Urinary bladder (tissue), 4 donors: ENCODE measurements around the gene ZNF333. TPM values are rescaled to one million over a fixed set of nuclear protein-coding genes. Genes with fewer than 3 reads are reported as not detected.
"Not testable (repeated sequence)": the region's sequence is repeated elsewhere in the genome, so short reads cannot be mapped to it uniquely, and the experiment has no call there.

Source experiments
- DNase-seq: peaks from one replicate; pipeline ENCODE4 v3.0.0-alpha.2; 2015; ENCODE audit errors: extremely low spot score
- H3K27ac ChIP-seq: one replicate; pipeline ENCODE4 v1.5.1; 2013; ENCODE audit warnings: low read depth, mild to moderate bottlenecking, moderate library complexity
- H3K36me3 ChIP-seq: one replicate; pipeline ENCODE4 v1.6.1; 2013; ENCODE audit warnings: mild to moderate bottlenecking, moderate library complexity; ENCODE audit not compliant: insufficient read depth
- H3K4me1 ChIP-seq: one replicate; pipeline ENCODE4 v1.6.1; 2013; ENCODE audit warnings: mild to moderate bottlenecking, moderate library complexity; ENCODE audit not compliant: insufficient read depth
- H3K4me3 ChIP-seq: one replicate; pipeline ENCODE4 v1.5.1; 2013; ENCODE audit warnings: low read depth, low read length
- WGBS: extraction: QIAGEN DNeasy Blood & Tissue Kit; methylation state at CpG from one replicate; pipeline ENCODE4 v1.1.7; 2013; 5-methylcytosine and 5-hydroxymethylcytosine counted together
- polyA plus RNA-seq: library from polyadenylated mRNA; stranded (reverse); fragments of 200-250 nt; gene quantifications from one replicate; pipeline ENCODE4 v1.2.3, GENCODE V29; 2013
- total RNA-seq: library from RNA; depleted of rRNA; stranded (reverse); fragments of >200 nt; gene quantifications from one replicate; pipeline ENCODE4 v1.2.3, GENCODE V29; 2014
- donor health status: healthy with polysubstance abuse.
- donor health status: healthy.

ZNF333 gene
- total and polyA plus RNA-seq, 2 donors, result 16.2 to 32.5 TPM

GRCh38 chr19:14765841-14766240 is 76.0 kb downstream of the ZNF333 start:
- H3K27ac ChIP-seq, DNase-seq, H3K36me3 ChIP-seq, H3K4me3 ChIP-seq, H3K4me1 ChIP-seq: not testable (repeated sequence)
- 79% methylated on average over 15 of the region's 15 CpGs for WGBS

DNA sequence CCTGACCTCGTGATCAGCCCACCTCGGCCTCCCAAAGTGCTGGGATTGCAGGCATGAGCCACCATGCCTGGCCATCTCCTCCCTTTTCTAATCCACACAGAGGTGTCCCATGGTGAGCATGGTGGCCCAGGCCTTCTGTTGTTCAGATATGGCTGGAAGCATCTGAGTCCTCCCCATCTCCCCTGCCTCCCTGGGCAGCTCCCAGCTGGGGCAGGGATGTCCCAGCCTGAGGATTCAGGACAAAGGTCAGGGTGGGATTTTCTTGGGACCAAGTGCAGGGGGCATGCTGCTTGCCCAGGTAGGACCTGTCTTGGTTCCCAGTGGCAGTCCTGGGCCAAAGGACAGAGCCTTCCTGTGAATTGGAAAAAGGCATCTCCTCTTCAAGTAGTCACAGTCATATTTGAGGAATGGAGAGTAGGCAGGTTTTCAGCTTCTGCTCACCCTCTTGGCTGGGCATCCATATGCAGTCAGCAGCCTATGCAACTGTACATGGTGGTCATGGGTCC is 77.7 kb downstream of the ZNF333 start:
- DNase-seq, result no peak
- WGBS, result 78% methylated on average over 2 of the region's 2 CpGs
- Histone ChIP-seq H3K36me3 (no peaks in the 10 kb centered on the region), H3K27ac (no peak overlapping the region), H3K4me1 (no peaks in the 10 kb centered on the region), H3K4me3 (no peak overlapping the region)

DNA sequence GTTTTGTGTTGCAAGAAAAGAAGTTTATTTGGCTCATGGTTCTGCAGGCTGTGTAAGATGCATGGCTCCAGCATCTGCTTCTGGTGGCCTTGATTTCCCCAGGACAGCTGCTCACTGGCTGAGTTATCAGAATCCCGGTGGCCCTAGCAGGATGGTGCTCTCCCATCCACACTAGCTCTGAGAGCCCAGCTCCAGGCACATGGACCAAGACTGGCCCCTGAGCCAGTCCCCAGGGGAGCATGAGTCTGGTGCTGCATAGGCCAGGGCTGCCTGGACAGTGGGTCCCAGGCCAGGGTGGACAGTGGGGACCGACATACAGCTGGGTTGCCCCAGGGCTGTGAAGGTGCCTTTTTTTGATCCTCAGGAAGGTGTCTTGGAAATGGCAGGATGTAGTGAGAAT is 78.2 kb downstream of the ZNF333 start:
- WGBS, result 84% methylated on average over 2 of the region's 2 CpGs
- Histone ChIP-seq H3K4me1 (no peaks in the 10 kb centered on the region), H3K4me3 (no peak overlapping the region), H3K36me3 (no peaks in the 10 kb centered on the region), H3K27ac (no peak overlapping the region)
- DNase-seq, result no peak

- 87% methylated on average over 5 of the region's 5 CpGs for WGBS
- H3K27ac ChIP-seq, result no peak overlapping the region
- no peak for DNase-seq
- H3K4me3 ChIP-seq, result no peak overlapping the region
- no peaks in the 10 kb centered on the region for H3K4me1 ChIP-seq
- H3K36me3 ChIP-seq, result no peaks in the 10 kb centered on the region
Observed at GRCh38 chr19:14769201-14769600, 79.4 kb downstream of the ZNF333 start.

DNA sequence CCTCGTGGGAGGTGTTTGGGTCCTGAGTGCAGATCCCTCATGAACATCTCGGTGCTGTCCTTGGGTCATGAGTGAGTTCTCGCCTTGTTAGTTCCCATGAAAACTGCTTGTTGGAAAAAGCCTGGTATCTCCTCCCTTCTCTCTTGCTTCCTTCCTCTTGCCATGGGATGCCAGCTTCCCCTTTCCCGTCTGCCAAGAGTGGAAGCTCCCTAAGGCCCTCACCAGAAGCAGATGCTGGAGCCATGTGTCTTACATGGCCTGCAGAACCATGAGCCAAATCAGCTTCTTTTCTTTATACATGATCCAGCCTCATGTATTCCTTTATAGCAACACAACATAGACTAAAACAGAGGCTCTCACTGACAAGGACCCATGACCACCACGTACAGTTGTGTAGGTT is 80.3 kb downstream of the ZNF333 start:
- no peak overlapping the region for H3K27ac ChIP-seq
- no peaks in the 10 kb centered on the region for H3K36me3 ChIP-seq
- DNase-seq, result no peak
- no peaks in the 10 kb centered on the region for H3K4me1 ChIP-seq
- H3K4me3 ChIP-seq, result no peak overlapping the region
- WGBS, result 81% methylated on average over 5 of the region's 5 CpGs

DNA sequence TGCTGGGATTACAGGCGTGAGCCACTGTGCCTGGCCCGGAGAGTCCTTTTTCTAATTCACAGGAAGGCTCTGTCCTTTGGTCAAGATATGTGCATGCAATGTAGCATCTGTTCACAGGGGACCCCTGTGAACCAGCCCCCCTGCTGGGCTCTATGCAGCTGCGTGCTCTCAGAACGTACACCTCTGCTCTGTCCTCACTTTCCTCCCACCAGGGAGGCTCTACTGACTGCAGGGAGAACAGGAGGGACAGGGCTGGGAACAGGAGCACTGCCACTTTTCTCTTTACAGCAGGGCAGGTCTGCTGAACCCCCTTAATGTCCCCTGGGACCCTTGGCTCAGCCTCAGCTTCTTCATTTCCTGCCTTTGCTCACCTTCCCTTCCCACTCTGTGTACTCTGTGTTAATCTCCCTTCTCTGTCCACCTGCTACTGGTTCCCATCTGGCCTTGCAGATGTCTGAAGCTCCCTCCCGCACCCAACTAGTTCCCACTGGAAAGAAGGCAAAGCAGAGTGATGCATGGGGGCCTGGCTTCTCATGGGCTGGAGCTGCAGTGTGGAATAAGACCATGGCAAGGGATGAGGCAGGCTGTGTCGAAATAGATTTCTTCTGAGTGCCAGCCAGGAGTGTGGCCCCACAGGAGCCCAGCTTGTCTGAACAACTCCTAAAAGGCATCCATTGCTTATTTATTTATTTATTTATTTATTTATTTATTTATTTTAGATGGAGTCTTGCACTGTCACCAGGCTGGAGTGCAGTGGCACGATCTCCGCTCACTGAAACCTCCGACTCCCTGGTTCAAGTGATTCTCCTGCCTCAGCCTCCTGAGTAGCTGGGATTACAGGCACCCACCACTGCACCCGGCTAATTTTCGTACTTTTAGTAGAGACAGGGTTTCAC is 81.3 kb downstream of the ZNF333 start:
- DNase-seq, result no peak

DNA sequence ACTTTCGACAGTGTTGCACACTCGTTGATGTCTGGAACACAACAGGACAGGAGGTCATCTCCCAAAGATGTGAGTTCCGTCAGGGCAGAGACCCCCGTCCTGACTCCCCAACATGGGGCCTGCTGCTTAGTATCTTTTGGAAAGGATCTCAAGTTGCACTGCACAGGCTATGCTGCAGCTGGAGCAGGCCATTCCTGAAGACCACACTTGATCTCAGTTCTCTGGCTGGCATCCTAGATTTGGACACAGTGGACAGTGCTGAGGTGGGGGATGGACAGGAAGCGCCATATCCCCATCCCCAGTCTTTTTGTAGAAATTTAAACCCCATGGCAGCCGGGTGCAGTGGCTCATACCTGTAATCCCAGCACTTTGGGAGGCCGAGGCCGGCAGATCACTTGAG is 82.6 kb downstream of the ZNF333 start:
- 82% methylated on average over 8 of the region's 8 CpGs for WGBS
- no peaks in the 10 kb centered on the region for H3K4me1 ChIP-seq
- DNase-seq, result no peak

More for the DNA sequence above, 81.3 kb downstream of the ZNF333 start:
- WGBS, result 69% methylated on average over 11 of the region's 11 CpGs
- Histone ChIP-seq H3K27ac (no peak overlapping the region), H3K4me3 (no peak overlapping the region), H3K4me1 (no peaks in the 10 kb centered on the region), H3K36me3 (no peaks in the 10 kb centered on the region)

DNA sequence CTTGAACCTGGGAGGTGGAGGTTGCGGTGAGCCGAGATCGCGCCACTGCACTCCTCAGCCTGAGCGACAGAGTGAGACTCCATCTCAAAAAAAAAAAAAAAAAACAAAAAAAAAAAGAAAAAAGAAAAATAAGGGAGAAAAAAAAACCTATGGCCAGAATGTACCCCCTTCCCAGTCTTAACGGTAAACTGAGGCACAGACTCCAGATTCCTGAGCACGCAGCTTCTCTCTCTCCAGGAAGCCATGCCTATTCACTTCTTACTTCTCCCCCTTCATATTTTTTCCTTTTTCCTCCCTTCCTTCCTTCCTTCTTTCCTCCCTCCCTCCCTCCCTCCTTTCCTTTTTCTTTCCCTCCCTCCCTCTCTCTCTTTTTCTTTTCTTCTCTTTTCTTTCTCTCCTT is 83.1 kb downstream of the ZNF333 start:
- H3K36me3 ChIP-seq, result no peaks in the 10 kb centered on the region
- H3K4me3 ChIP-seq, result no peak overlapping the region
- 91% methylated on average over 7 of the region's 7 CpGs for WGBS
- H3K4me1 ChIP-seq, result no peaks in the 10 kb centered on the region
- no peak overlapping the region for H3K27ac ChIP-seq
- no peak for DNase-seq

More for the DNA sequence above, 82.6 kb downstream of the ZNF333 start:
- no peak overlapping the region for H3K4me3 ChIP-seq
- H3K27ac ChIP-seq, result no peak overlapping the region
- H3K36me3 ChIP-seq, result no peaks in the 10 kb centered on the region

GRCh38 chr19:14773722-14774121 is 83.9 kb downstream of the ZNF333 start:
- H3K27ac ChIP-seq, H3K4me3 ChIP-seq, DNase-seq, H3K4me1 ChIP-seq, H3K36me3 ChIP-seq: not testable (repeated sequence)
- WGBS, result 74% methylated on average over 9 of the region's 9 CpGs

DNA sequence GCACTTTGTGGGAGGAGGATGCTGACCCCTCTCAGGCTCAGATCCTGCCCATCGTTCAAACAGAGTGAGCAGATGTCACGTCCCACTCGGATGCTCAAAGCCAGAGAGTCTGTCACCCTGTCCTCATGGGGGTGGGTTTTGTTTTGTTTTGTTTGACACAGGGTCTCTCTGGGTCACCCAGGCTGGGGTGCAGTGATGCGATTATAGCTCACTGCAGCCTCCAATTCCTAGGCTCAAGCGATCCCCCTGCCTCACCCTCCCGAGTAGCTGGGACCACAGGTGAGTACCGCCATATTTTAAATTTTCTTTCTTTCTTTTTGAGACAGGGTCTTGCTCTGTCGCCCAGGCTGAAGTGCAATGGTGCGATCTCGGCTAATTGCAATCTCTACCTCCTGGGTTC is 84.5 kb downstream of the ZNF333 start:
- 74% methylated on average over 10 of the region's 10 CpGs for WGBS
- Histone ChIP-seq H3K4me1 (no peaks in the 10 kb centered on the region), H3K27ac (no peak overlapping the region), H3K4me3 (no peak overlapping the region), H3K36me3 (no peaks in the 10 kb centered on the region)
- DNase-seq, result no peak

DNA sequence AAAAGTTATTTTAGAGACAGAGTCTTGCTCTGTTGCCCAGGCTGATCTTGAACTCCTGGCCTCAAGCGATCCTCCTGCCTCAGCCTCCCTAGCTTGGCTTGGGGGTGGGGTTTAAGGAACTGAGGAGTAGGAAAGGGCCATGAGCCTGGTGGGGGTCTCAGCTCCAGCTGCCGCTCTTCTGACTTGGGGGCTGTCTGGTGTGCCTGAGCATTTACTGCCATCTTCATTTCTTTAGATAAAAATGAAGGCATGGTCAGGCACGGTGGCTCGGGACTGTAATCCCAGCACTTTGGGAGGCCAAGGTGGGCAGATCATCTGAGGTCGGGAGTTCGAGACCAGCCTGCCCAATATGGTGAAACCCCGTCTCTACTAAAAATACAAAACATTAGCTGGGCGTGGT is 85.5 kb downstream of the ZNF333 start:
- not testable (repeated sequence) for H3K4me3 ChIP-seq, H3K36me3 ChIP-seq, H3K27ac ChIP-seq, H3K4me1 ChIP-seq, DNase-seq
- 72% methylated on average over 8 of the region's 8 CpGs for WGBS

DNA sequence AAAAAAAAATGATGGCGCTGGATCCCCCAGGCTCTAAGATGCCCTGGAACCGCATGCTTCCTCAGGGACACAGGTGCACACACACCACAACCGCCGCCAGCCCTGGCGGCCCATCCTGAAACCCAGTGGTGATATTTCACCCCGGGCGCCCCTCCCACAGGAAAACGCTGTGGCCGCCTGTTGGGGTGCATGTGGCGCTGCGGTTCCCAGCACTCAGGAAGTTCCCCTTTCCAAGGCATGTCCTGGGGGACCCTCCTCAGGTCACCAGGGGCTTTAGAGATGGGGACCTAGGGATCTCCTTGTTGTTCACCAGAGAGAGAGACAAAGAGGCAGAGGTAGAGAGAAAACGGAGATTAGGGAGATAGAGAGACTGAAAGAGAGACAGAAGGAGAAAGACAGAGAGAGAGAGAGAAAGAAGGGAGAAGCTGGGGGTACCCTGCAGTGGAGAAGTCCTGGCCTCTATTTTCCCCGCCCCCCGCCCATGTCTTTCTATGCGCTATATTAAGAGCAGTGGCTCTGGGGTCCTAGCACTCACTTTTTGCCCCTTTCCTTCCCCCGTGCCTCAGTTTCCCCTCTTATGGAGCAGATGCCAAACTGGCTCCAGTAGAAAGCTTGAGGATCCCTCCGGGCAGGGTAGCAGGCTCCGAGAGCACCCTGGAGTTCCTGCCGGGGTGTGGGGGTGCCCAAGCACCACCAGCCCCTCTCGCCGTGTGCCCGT is 86.2 kb downstream of the ZNF333 start:
- 7% methylated on average over 22 of the region's 22 CpGs for WGBS
- no peaks in the 10 kb centered on the region for H3K36me3 ChIP-seq
- H3K4me3 ChIP-seq, result no peak overlapping the region
- H3K27ac ChIP-seq, result no peak overlapping the region
- H3K4me1 ChIP-seq, result no peaks in the 10 kb centered on the region
- DNase-seq, result no peak

DNA sequence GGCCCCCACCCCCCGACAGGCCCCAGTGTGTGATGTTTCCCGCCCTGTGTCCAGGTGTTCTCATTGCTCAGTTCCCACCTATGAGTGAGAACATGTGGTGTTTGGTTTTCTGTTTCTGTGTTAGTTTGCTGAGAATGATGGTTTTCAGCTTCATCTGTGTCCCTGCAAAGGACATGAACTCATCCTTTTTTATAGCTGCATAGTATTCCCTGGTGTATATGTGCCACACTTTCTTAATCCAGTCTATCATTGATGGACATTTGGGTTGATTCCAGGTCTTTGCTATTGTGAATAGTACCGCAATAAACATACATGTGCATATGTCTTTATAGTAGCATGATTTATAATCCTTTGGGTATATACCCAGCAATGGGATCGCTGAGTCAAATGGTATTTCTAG is 87.8 kb downstream of the ZNF333 start:
- WGBS, result 95% methylated on average over 4 of the region's 4 CpGs
- H3K36me3 ChIP-seq, H3K4me3 ChIP-seq, DNase-seq, H3K4me1 ChIP-seq, H3K27ac ChIP-seq: not testable (repeated sequence)
